GM23338 (cell line): Measurements from ENCODE around the gene XPNPEP1. TPM values are rescaled to one million over a fixed set of nuclear protein-coding genes. Genes with fewer than 3 reads are reported as not detected.

Source experiments
- ATAC-seq: fragments of 200-7000 bp; cut with Tn5 transposase; 3 replicates; pipeline ENCODE4 v1.9.1; 2020
- DNase-seq: peaks from one replicate; pipeline ENCODE4 v3.0.0-alpha.2; 2015; ENCODE audit warnings: low spot score
- H2AFZ ChIP-seq: fragments of 200-600 bp; sonication (generic); 2 replicates; pipeline ENCODE4 v1.8.0; 2016; ENCODE audit warnings: antibody characterized with exemption, mild to moderate bottlenecking, moderate library complexity
- H3F3A ChIP-seq: fragments of 200-600 bp; sonication (generic); replicated peaks from 2 replicates; pipeline ENCODE4 v1.8.0; 2017; ENCODE audit warnings: antibody characterized with exemption, mixed run types, low read depth
- H3K27ac ChIP-seq: fragments of 200-600 bp; sonication (generic); 2 replicates; pipeline ENCODE4 v1.6.1; 2016; ENCODE audit warnings: low read depth
- H3K27me3 ChIP-seq: fragments of 200-600 bp; sonication (generic); 2 replicates; pipeline ENCODE4 v1.8.0; 2016; ENCODE audit warnings: mild to moderate bottlenecking, mixed run types, moderate library complexity; ENCODE audit not compliant: insufficient read depth
- H3K36me3 ChIP-seq: fragments of 200-600 bp; sonication (generic); 2 replicates; pipeline ENCODE4 v1.8.0; 2016; ENCODE audit warnings: mild to moderate bottlenecking; ENCODE audit not compliant: insufficient read depth
- H3K4me1 ChIP-seq: fragments of 200-600 bp; sonication (generic); 2 replicates; pipeline ENCODE4 v1.8.0; 2016; ENCODE audit warnings: mild to moderate bottlenecking, moderate library complexity; ENCODE audit not compliant: insufficient read depth
- H3K4me2 ChIP-seq: fragments of 200-600 bp; sonication (generic); 2 replicates; pipeline ENCODE4 v1.7.1; 2017; ENCODE audit warnings: mixed run types
- H3K4me3 ChIP-seq: fragments of 200-600 bp; sonication (generic); 2 replicates; pipeline ENCODE4 v1.6.1; 2016; ENCODE audit warnings: mixed run types
- H3K79me2 ChIP-seq: fragments of 200-600 bp; sonication (generic); replicated peaks from 2 replicates; pipeline ENCODE4 v1.8.0; 2017; ENCODE audit warnings: mild to moderate bottlenecking; ENCODE audit not compliant: insufficient read depth
- H3K9me2 ChIP-seq: fragments of 200-600 bp; sonication (generic); 2 replicates; pipeline ENCODE4 v1.8.0; 2017; ENCODE audit not compliant: insufficient read depth
- H4K20me1 ChIP-seq: fragments of 200-600 bp; sonication (generic); replicated peaks from 2 replicates; pipeline ENCODE4 v1.8.0; 2017; ENCODE audit warnings: mild to moderate bottlenecking; ENCODE audit not compliant: insufficient read depth
- H3K27ac Mint-ChIP-seq: 2 replicates; pipeline ENCODE4 v1.8.0; 2020; ENCODE audit warnings: inconsistent platforms, mild to moderate bottlenecking, moderate library complexity, mixed read lengths
- H3K27me3 Mint-ChIP-seq: 3 replicates; pipeline ENCODE4 v1.8.0; 2022; ENCODE audit warnings: low read depth, mild to moderate bottlenecking, moderate library complexity, mixed read lengths, inconsistent platforms; ENCODE audit not compliant: insufficient read depth, poor library complexity
- H3K36me3 Mint-ChIP-seq: 3 replicates; pipeline ENCODE4 v1.8.0; 2021; ENCODE audit warnings: low read depth, mild to moderate bottlenecking, inconsistent platforms, moderate library complexity, mixed read lengths
- H3K4me1 Mint-ChIP-seq: 3 replicates; pipeline ENCODE4 v1.8.0; 2020; ENCODE audit warnings: mild to moderate bottlenecking, inconsistent platforms, mixed read lengths
- H3K4me3 Mint-ChIP-seq: 3 replicates; pipeline ENCODE4 v1.8.0; 2021; ENCODE audit warnings: moderate library complexity, mild to moderate bottlenecking, inconsistent platforms, mixed read lengths
- H3K9me3 Mint-ChIP-seq: 3 replicates; pipeline ENCODE4 v1.8.0; 2020; ENCODE audit warnings: moderate library complexity, mild to moderate bottlenecking, inconsistent platforms, mixed read lengths
- EZH2 ChIP-seq: fragments of 200-600 bp; sonication (generic); IDR thresholded peaks from one replicate; pipeline ENCODE4 v1.8.0; 2017; ENCODE audit warnings: antibody characterized with exemption, mild to moderate bottlenecking, low read depth; ENCODE audit not compliant: unreplicated experiment
- EZH2phosphoT487 ChIP-seq: fragments of 200-600 bp; sonication (generic); IDR thresholded peaks from one replicate; pipeline ENCODE4 v1.8.1; 2018; ENCODE audit warnings: antibody characterized with exemption; ENCODE audit not compliant: unreplicated experiment
- NANOG ChIP-seq: IDR thresholded peaks from 2 replicates; pipeline ENCODE4 v1.6.1; 2016; ENCODE audit warnings: antibody characterized with exemption, borderline replicate concordance
- STAT1 ChIP-seq: IDR thresholded peaks from one replicate; pipeline ENCODE4 v1.6.1; 2016; ENCODE audit warnings: antibody characterized with exemption; ENCODE audit not compliant: unreplicated experiment
- ZNF331 ChIP-seq: fragments of 250-450 bp; sonication (Bioruptor Pico); IDR thresholded peaks from 2 replicates; pipeline ENCODE4 v1.5.0; 2020; ENCODE audit warnings: low read depth, mild to moderate bottlenecking, moderate library complexity
- ZNF462 ChIP-seq: fragments of 250-450 bp; sonication (Bioruptor Pico); IDR thresholded peaks from 2 replicates; pipeline ENCODE4 v1.5.0; 2020; ENCODE audit warnings: mild to moderate bottlenecking, moderate library complexity
- polyA plus RNA-seq: library from polyadenylated mRNA; unstranded; fragments of >200 nt; fragmentation: Nextera tagmentation; extraction: Ambion mirVana; gene quantifications from 2 replicates; pipeline ENCODE4 v1.2.1, GENCODE V29; 2016
- total RNA-seq: library from RNA; depleted of rRNA; stranded (reverse); fragments of >200 nt; shearing (Covaris generic); gene quantifications from 2 replicates; pipeline ENCODE4 v1.2.3, GENCODE V29; 2014

Gene XPNPEP1
- total and polyA plus RNA-seq, 2 experiments from 2014 or later, result 17.5 to 55.8 TPM

DNA sequence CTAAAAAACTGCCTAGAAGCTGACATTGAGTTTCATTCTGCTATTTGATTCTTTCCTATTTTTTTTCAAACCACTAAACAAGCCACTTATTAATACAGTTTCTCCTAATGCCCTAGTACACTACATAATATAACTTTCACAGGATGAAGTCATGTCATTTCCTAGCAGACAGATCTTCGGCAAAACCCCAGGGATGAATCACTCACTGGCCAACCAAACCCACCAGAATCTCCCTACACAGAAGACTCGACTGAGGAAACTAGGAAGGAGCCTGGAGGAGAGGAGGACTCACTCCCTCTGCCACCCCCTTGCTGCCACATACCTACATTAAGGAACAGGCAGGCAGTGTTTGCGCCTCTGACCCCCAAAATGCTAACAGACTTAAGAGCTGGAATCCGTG is 33.4 kb downstream of the XPNPEP1 start:
- no peak overlapping the region for H3K27ac ChIP-seq
- peak overlapping the region; percentile 46; the same call in 1 of the 2 replicates for H3K27ac Mint-ChIP-seq
- no peaks in the 10 kb centered on the region for H3K27me3 ChIP-seq
- H3K4me1 Mint-ChIP-seq, result peaks cover 28% of the 10 kb centered on the region; the same call in 2 of the 3 replicates
- H3K4me3 Mint-ChIP-seq, result no peak overlapping the region
- no peak overlapping the region for H2AFZ ChIP-seq
- H3K4me2 ChIP-seq, result no peak overlapping the region
- H3K9me2 ChIP-seq, result no peaks in the 10 kb centered on the region
- no peaks in the 10 kb centered on the region for H3F3A ChIP-seq
- H3K4me1 ChIP-seq, result peaks cover 3% of the 10 kb centered on the region; the same call in 1 of the 2 replicates
- no peak overlapping the region for H3K4me3 ChIP-seq
- peaks cover 29% of the 10 kb centered on the region for H3K36me3 Mint-ChIP-seq
- DNase-seq, result no peak
- 0 out of 2 replicates have a peak, but pooled peaks cover 6% of the 10 kb centered on the region for H4K20me1 ChIP-seq
- no peaks in the 10 kb centered on the region for H3K79me2 ChIP-seq
- TF ChIP-seq ZNF462 (CRISPR knock-in tag), result no peak
- no peak for TF ChIP-seq EZH2
- no peak for TF ChIP-seq STAT1
- no peak for TF ChIP-seq NANOG
- H3K27me3 Mint-ChIP-seq, result peaks cover 4% of the 10 kb centered on the region
- peaks cover 5% of the 10 kb centered on the region for H3K36me3 ChIP-seq
- no peak for ATAC-seq
- no peaks in the 10 kb centered on the region for H3K9me3 Mint-ChIP-seq

GRCh38 chr10:109887776-109888175 is 35.5 kb downstream of the XPNPEP1 start:
- DNase-seq (no peak), ATAC-seq (no peak)
- Histone ChIP-seq H3K27ac (no peak overlapping the region), H3K9me2 (no peaks in the 10 kb centered on the region), H3K36me3 (peaks cover 8% of the 10 kb centered on the region; the same call in 1 of the 2 replicates), H4K20me1 (0 out of 2 replicates have a peak, but pooled peaks cover 3% of the 10 kb centered on the region), H3K4me3 (no peak overlapping the region), H3K79me2 (no peaks in the 10 kb centered on the region), H3K4me1 (peaks cover 8% of the 10 kb centered on the region; the same call in 1 of the 2 replicates), H2AFZ (no peak overlapping the region), H3F3A (no peaks in the 10 kb centered on the region), H3K4me2 (no peak overlapping the region), H3K27me3 (no peaks in the 10 kb centered on the region)
- peaks cover 33% of the 10 kb centered on the region for H3K36me3 Mint-ChIP-seq
- peaks cover 25% of the 10 kb centered on the region; the same call in 2 of the 3 replicates for H3K4me1 Mint-ChIP-seq
- no peak overlapping the region for H3K27ac Mint-ChIP-seq
- H3K9me3 Mint-ChIP-seq, result no peaks in the 10 kb centered on the region
- peaks cover 4% of the 10 kb centered on the region for H3K27me3 Mint-ChIP-seq
- no peak overlapping the region for H3K4me3 Mint-ChIP-seq
- TF ChIP-seq EZH2phosphoT487 (no peak), ZNF331 (no peak), ZNF462 (CRISPR knock-in tag) (no peak), NANOG (no peak), EZH2 (no peak)
